Lower lobe of right lung (tissue), 2 donors: ENCODE results near the gene ZFP62. TPM values are rescaled to one million over a fixed set of nuclear protein-coding genes. Genes with fewer than 3 reads are reported as not detected.

Experiments used
- ATAC-seq, 2 donors: fragments of 200-7000 bp; cut with Tn5 transposase; one replicate each; pipeline ENCODE4 v1.9.1; 2020 to 2022; ENCODE audit warnings: mild to moderate bottlenecking in 2 of 2, moderate library complexity in 2 of 2
- DNase-seq: peaks from one replicate; pipeline ENCODE4 v3.0.0-alpha.2; 2020
- H3K27ac ChIP-seq: fragments of 200-600 bp; one replicate; pipeline ENCODE4 v1.8.0; 2022
- H3K27me3 ChIP-seq: fragments of 200-600 bp; one replicate; pipeline ENCODE4 v1.8.0; 2022; ENCODE audit warnings: low read depth
- H3K36me3 ChIP-seq: fragments of 200-600 bp; one replicate; pipeline ENCODE4 v1.8.0; 2022; ENCODE audit warnings: mild to moderate bottlenecking
- H3K4me1 ChIP-seq: fragments of 200-600 bp; one replicate; pipeline ENCODE4 v1.8.0; 2022
- H3K4me3 ChIP-seq: fragments of 200-600 bp; one replicate; pipeline ENCODE4 v1.8.0; 2022; ENCODE audit warnings: mild to moderate bottlenecking
- H3K9me3 ChIP-seq: fragments of 200-600 bp; one replicate; pipeline ENCODE4 v1.8.0; 2022
- intact Hi-C: fragments of 100-400 bp; cut with DNase I; formaldehyde crosslinking; loops from one replicate; pipeline ENCODE4 v1.11.0; 2022
- total RNA-seq: library from RNA; stranded (reverse); fragmentation: NEBNext Ultra II Directional; extraction: Animal tissue kit (Norgen Biotek cat#: 25700); gene quantifications from one replicate; pipeline ENCODE4 v1.2.1, GENCODE V29; 2021
- TF ChIP-seq, protein P1 (sequence below): fragments of 200-600 bp; IDR thresholded peaks from one replicate; pipeline ENCODE4 v1.8.0; 2022; ENCODE audit warnings: antibody characterized with exemption, mild to moderate bottlenecking
- donor health status: DM: no; HTN: yes; CAD: no; lungs with severe emphysema.

Gene ZFP62
- total RNA-seq, 1 donor from 2014 or later: 28.3 TPM

- TF ChIP-seq, protein P1, sequence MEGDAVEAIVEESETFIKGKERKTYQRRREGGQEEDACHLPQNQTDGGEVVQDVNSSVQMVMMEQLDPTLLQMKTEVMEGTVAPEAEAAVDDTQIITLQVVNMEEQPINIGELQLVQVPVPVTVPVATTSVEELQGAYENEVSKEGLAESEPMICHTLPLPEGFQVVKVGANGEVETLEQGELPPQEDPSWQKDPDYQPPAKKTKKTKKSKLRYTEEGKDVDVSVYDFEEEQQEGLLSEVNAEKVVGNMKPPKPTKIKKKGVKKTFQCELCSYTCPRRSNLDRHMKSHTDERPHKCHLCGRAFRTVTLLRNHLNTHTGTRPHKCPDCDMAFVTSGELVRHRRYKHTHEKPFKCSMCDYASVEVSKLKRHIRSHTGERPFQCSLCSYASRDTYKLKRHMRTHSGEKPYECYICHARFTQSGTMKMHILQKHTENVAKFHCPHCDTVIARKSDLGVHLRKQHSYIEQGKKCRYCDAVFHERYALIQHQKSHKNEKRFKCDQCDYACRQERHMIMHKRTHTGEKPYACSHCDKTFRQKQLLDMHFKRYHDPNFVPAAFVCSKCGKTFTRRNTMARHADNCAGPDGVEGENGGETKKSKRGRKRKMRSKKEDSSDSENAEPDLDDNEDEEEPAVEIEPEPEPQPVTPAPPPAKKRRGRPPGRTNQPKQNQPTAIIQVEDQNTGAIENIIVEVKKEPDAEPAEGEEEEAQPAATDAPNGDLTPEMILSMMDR: no peak
- H3K27ac ChIP-seq: peak overlapping the region; percentile 46
- DNase-seq (no peak), ATAC-seq (peak in 1 of 2 donors; percentile 30)
- H3K4me1 ChIP-seq: peaks cover 13% of the 10 kb centered on the region
- intact Hi-C loops: no loop called here
- no peaks in the 10 kb centered on the region for H3K9me3 ChIP-seq
- H3K27me3 ChIP-seq: no peaks in the 10 kb centered on the region
- no peak overlapping the region for H3K4me3 ChIP-seq
- no peaks in the 10 kb centered on the region for H3K36me3 ChIP-seq
These were observed 8.5 kb upstream of the ZFP62 start for GRCh38 chr5:180869587-180869986.

DNA sequence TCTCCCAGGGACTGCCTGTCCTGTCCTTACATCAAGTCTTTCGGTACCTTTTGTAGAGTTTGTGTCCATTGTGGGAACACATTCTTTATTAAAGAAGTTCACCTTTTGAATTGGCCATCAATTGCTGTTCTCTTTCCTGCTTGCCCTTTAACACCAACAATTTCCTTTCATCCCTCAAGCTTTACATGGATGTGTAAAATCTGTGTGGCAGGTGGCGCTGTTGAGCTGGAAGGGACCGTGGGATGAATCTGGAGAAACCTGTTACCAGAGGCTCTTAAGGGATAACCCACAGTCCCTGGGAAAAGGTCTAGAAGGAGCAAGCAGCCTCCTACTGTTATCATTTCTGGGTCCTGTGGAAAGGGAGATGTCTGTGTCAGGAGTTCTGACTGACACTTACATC, 7.9 kb upstream of the ZFP62 start:
- Histone ChIP-seq H3K27ac (no peak overlapping the region), H3K4me1 (peaks cover 7% of the 10 kb centered on the region), H3K9me3 (no peaks in the 10 kb centered on the region), H3K27me3 (no peaks in the 10 kb centered on the region), H3K4me3 (no peak overlapping the region), H3K36me3 (no peaks in the 10 kb centered on the region)
- TF ChIP-seq, protein P1: peak; percentile 82
- intact Hi-C loops: no loop called here
- ATAC-seq (peak; percentile 85 to 90), DNase-seq (peak; percentile 88)

DNA sequence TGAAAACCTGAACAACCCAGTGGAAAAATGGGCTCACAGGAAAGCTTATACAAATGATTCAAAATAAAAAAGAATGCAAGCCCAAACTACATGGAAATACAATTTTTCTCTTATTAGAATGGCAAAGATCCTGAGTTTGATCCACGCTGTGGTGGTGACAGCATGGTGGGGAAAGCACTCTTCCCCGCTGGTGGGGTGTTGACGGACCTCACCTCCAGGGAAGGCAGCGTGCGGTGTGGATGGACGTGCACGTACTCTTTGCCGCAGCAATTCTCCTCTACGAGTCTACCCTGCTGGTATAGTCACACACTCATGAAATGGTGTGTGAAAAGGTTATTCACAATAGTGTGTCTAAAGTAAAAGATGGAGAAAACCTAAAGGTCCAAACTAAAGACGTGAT, 5.9 kb upstream of the ZFP62 start:
- Histone ChIP-seq H3K9me3 (no peaks in the 10 kb centered on the region), H3K4me1 (no peaks in the 10 kb centered on the region), H3K27ac (no peak overlapping the region), H3K4me3 (no peak overlapping the region), H3K36me3 (no peaks in the 10 kb centered on the region), H3K27me3 (no peaks in the 10 kb centered on the region)
- no peak for ATAC-seq
- TF ChIP-seq, protein P1: no peak
- no peak for DNase-seq
- intact Hi-C loops: no loop called here

GRCh38 chr5:180865981-180866695, 5.1 kb upstream of the ZFP62 start:
- H3K4me3 ChIP-seq: no peak overlapping the region
- H3K9me3 ChIP-seq: no peaks in the 10 kb centered on the region
- no peaks in the 10 kb centered on the region for H3K36me3 ChIP-seq
- no peak for DNase-seq
- H3K27ac ChIP-seq: no peak overlapping the region
- TF ChIP-seq, protein P1: no peak
- intact Hi-C loops: no loop called here
- no peak for ATAC-seq
- no peaks in the 10 kb centered on the region for H3K4me1 ChIP-seq
- H3K27me3 ChIP-seq: no peaks in the 10 kb centered on the region

DNA sequence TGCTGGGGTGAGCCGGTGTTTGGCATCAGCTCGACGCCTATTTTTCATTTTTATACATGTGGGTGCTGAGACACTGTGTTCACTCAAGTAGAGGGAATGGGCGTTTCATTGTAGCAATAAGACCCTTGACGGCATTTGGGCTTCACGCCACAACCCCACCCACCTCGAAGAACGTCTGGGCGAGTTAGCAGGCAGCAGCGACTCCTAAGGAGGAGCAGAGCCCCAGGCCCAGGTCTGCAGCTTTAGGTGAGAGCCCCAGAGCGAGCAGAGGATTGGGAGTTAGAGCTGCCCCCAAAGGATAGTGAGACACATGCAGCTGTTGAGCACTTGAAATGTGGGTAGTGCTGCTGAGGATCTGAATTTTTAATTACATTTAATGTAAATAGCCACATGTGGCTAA, 1.6 kb upstream of the ZFP62 start:
- H3K4me3 ChIP-seq: no peak overlapping the region
- H3K27ac ChIP-seq: no peak overlapping the region
- H3K9me3 ChIP-seq: no peaks in the 10 kb centered on the region
- TF ChIP-seq, protein P1: no peak
- no peaks in the 10 kb centered on the region for H3K36me3 ChIP-seq
- intact Hi-C loops: no loop called here
- H3K27me3 ChIP-seq: no peaks in the 10 kb centered on the region
- no peak for ATAC-seq
- no peak for DNase-seq
- peaks cover 10% of the 10 kb centered on the region for H3K4me1 ChIP-seq
